PFSK-1 (cell line): Measurements from ENCODE around the gene SCUBE3.

ENCODE experiments used
- FOXP2 ChIP-seq: optimal IDR thresholded peaks from 2 replicates; pipeline ENCODE3; 2011; ENCODE audit warnings: borderline replicate concordance, control low read depth, inconsistent platforms; ENCODE audit not compliant: insufficient read depth; ENCODE audit errors: extremely low read length, extremely low read depth
- POLR2AphosphoS5 ChIP-seq: IDR thresholded peaks from 2 replicates; pipeline ENCODE4 v1.6.1; 2012; ENCODE audit warnings: low read depth, mild to moderate bottlenecking, control low read depth, low read length, moderate library complexity
- REST ChIP-seq, 2 experiments: IDR thresholded peaks; 2 replicates each; pipeline versions ENCODE4 v1.6.1 to v1.8.0; 2011 to 2012; ENCODE audit warnings: low read depth in 2 of 2, low read length in 2 of 2, control low read depth in 1 of 2, inconsistent platforms in 1 of 2, mild to moderate bottlenecking in 1 of 2, moderate library complexity in 1 of 2; ENCODE audit not compliant: insufficient read depth in 1 of 2
- SIN3A ChIP-seq: IDR thresholded peaks from 2 replicates; pipeline ENCODE4 v1.6.1; 2012; ENCODE audit warnings: mild to moderate bottlenecking, low read length, moderate library complexity, borderline replicate concordance; ENCODE audit not compliant: insufficient read depth
- TAF1 ChIP-seq: IDR thresholded peaks from 2 replicates; pipeline ENCODE4 v1.6.1; 2012; ENCODE audit warnings: low read length, control low read depth, borderline replicate concordance; ENCODE audit not compliant: insufficient read depth

GRCh38 chr6:35218456-35218855, 4.7 kb downstream of the SCUBE3 start:
- TF ChIP-seq POLR2AphosphoS5: no peak
- no peak for TF ChIP-seq TAF1
- TF ChIP-seq FOXP2: no peak
- TF ChIP-seq REST (IDR thresholded peaks at IDR 0.05; ENCODE audit: insufficient read depth in 1 of 2, low read depth in 2 of 2, low read length in 2 of 2): no peak
- no peak for TF ChIP-seq SIN3A
